ENCODE data around the gene KRTAP10-6.

DNA sequence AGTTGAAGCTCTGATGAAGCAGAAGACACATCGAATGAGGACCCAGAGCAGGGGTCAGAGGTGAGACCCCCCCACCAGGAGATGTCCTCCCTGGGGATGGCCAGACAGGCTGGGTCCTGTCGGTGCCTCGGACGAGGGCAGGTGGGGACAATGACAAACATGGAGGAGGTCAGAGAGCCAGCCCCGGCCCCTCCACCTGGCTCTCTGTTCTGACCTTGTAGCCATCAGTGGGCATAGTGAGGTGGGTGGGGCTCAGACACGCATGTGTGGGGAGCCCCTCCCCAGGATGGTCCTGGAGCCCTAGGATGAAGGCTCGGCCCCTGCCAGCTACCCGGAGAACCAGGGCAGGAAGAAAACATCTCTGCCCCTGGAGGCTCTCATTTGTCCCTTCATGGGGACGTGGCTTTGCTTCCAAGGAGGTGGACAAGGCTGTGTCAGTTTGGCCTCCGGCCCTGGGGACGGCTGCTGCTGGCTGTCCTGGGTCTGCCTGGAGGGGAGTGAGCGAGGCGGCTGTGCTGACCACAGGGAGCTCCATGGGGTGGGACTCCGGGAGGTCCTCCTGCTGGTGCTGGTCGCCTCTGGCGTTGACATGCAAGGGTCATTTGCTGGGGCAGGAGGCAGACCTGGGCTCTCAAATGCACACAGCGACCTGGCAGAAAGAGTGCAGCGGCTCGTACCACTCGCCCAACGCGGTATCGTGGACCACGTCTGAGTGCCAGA is 2.6 kb downstream of the KRTAP10-6 start:
- TF ChIP-seq ZFP3 (CRISPR knock-in tag; IDR thresholded peaks at IDR 0.05) (no peak), ESRRG (CRISPR knock-in tag; IDR thresholded peaks at IDR 0.05) (no peak), GLIS3 (CRISPR knock-in tag; IDR thresholded peaks at IDR 0.05) (no peak), TCF4 (CRISPR knock-in tag; IDR thresholded peaks at IDR 0.05; ENCODE audit: borderline replicate concordance) (no peak), ZFP30 (CRISPR knock-in tag; IDR thresholded peaks at IDR 0.05) (no peak), ISL1 (CRISPR knock-in tag; IDR thresholded peaks at IDR 0.05) (no peak), BACH2 (CRISPR knock-in tag; IDR thresholded peaks at IDR 0.05; ENCODE audit: borderline replicate concordance) (no peak), ARNTL (CRISPR knock-in tag; IDR thresholded peaks at IDR 0.05; ENCODE audit: borderline replicate concordance, low read depth) (no peak), ZNF70 (CRISPR knock-in tag; IDR thresholded peaks at IDR 0.05) (no peak), RARB (CRISPR knock-in tag; IDR thresholded peaks at IDR 0.05) (no peak)
- TF ChIP-seq, protein P1, sequence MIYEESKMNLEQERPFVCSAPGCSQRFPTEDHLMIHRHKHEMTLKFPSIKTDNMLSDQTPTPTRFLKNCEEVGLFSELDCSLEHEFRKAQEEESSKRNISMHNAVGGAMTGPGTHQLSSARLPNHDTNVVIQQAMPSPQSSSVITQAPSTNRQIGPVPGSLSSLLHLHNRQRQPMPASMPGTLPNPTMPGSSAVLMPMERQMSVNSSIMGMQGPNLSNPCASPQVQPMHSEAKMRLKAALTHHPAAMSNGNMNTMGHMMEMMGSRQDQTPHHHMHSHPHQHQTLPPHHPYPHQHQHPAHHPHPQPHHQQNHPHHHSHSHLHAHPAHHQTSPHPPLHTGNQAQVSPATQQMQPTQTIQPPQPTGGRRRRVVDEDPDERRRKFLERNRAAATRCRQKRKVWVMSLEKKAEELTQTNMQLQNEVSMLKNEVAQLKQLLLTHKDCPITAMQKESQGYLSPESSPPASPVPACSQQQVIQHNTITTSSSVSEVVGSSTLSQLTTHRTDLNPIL (CRISPR knock-in tag; IDR thresholded peaks at IDR 0.05; ENCODE audit: low read depth): no peak
- TF ChIP-seq, protein P2, sequence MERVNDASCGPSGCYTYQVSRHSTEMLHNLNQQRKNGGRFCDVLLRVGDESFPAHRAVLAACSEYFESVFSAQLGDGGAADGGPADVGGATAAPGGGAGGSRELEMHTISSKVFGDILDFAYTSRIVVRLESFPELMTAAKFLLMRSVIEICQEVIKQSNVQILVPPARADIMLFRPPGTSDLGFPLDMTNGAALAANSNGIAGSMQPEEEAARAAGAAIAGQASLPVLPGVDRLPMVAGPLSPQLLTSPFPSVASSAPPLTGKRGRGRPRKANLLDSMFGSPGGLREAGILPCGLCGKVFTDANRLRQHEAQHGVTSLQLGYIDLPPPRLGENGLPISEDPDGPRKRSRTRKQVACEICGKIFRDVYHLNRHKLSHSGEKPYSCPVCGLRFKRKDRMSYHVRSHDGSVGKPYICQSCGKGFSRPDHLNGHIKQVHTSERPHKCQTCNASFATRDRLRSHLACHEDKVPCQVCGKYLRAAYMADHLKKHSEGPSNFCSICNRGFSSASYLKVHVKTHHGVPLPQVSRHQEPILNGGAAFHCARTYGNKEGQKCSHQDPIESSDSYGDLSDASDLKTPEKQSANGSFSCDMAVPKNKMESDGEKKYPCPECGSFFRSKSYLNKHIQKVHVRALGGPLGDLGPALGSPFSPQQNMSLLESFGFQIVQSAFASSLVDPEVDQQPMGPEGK (CRISPR knock-in tag; IDR thresholded peaks at IDR 0.05; ENCODE audit: borderline replicate concordance): no peak
- TF ChIP-seq, protein P3, sequence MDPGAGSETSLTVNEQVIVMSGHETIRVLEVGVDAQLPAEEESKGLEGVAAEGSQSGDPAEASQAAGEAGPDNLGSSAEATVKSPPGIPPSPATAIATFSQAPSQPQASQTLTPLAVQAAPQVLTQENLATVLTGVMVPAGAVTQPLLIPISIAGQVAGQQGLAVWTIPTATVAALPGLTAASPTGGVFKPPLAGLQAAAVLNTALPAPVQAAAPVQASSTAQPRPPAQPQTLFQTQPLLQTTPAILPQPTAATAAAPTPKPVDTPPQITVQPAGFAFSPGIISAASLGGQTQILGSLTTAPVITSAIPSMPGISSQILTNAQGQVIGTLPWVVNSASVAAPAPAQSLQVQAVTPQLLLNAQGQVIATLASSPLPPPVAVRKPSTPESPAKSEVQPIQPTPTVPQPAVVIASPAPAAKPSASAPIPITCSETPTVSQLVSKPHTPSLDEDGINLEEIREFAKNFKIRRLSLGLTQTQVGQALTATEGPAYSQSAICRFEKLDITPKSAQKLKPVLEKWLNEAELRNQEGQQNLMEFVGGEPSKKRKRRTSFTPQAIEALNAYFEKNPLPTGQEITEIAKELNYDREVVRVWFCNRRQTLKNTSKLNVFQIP (CRISPR knock-in tag; IDR thresholded peaks at IDR 0.05; ENCODE audit: borderline replicate concordance, low read depth): no peak
- TF ChIP-seq, protein P4, sequence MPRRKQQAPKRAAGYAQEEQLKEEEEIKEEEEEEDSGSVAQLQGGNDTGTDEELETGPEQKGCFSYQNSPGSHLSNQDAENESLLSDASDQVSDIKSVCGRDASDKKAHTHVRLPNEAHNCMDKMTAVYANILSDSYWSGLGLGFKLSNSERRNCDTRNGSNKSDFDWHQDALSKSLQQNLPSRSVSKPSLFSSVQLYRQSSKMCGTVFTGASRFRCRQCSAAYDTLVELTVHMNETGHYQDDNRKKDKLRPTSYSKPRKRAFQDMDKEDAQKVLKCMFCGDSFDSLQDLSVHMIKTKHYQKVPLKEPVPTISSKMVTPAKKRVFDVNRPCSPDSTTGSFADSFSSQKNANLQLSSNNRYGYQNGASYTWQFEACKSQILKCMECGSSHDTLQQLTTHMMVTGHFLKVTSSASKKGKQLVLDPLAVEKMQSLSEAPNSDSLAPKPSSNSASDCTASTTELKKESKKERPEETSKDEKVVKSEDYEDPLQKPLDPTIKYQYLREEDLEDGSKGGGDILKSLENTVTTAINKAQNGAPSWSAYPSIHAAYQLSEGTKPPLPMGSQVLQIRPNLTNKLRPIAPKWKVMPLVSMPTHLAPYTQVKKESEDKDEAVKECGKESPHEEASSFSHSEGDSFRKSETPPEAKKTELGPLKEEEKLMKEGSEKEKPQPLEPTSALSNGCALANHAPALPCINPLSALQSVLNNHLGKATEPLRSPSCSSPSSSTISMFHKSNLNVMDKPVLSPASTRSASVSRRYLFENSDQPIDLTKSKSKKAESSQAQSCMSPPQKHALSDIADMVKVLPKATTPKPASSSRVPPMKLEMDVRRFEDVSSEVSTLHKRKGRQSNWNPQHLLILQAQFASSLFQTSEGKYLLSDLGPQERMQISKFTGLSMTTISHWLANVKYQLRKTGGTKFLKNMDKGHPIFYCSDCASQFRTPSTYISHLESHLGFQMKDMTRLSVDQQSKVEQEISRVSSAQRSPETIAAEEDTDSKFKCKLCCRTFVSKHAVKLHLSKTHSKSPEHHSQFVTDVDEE (CRISPR knock-in tag; IDR thresholded peaks at IDR 0.05): no peak
